Activated T-helper 1 cell treated with anti-CD3 and anti-CD28 coated beads, Interleukin-12 subunit alpha, Interleukin-12 subunit beta, Interleukin-2, Interleukin-4 antibody, amounts not matched to agents 30 ng/mL and 10 ng/mL and 1 ng/mL, durations not matched to agents 14 hours and 24 hours and 36 hours (primary cell): ENCODE results near the gene CDC6. TPM values are rescaled to one million over a fixed set of nuclear protein-coding genes. Genes with fewer than 3 reads are reported as not detected.

Experiments used
- DNase-seq: peaks from one replicate; pipeline ENCODE4 v3.0.0; 2021; ENCODE audit warnings: low spot score
- H3K27ac Mint-ChIP-seq: one replicate; pipeline ENCODE4 v1.8.0; 2021; ENCODE audit warnings: mild to moderate bottlenecking, mixed read lengths
- H3K27me3 Mint-ChIP-seq: one replicate; pipeline ENCODE4 v1.8.0; 2022; ENCODE audit warnings: mild to moderate bottlenecking, moderate library complexity, mixed read lengths; ENCODE audit not compliant: insufficient read depth
- H3K36me3 Mint-ChIP-seq: one replicate; pipeline ENCODE4 v1.8.0; 2021; ENCODE audit warnings: low read depth, mixed read lengths
- H3K4me1 Mint-ChIP-seq: one replicate; pipeline ENCODE4 v1.8.0; 2021; ENCODE audit warnings: low read depth, mixed read lengths
- H3K4me3 Mint-ChIP-seq: one replicate; pipeline ENCODE4 v1.8.0; 2021; ENCODE audit warnings: mild to moderate bottlenecking, moderate library complexity, mixed read lengths
- H3K9me3 Mint-ChIP-seq: one replicate; pipeline ENCODE4 v1.8.0; 2021; ENCODE audit warnings: mixed read lengths
- intact Hi-C: fragments of 100-400 bp; cut with micrococcal nuclease; formaldehyde crosslinking; loops from one replicate; pipeline ENCODE4 v1.15.1; 2024
- total RNA-seq: library from RNA; stranded (reverse); gene quantifications from 2 replicates; pipeline ENCODE4 v1.2.3, GENCODE V29; 2022

Gene CDC6
- total RNA-seq, 1 donor from 2014 or later: 135 TPM

DNA sequence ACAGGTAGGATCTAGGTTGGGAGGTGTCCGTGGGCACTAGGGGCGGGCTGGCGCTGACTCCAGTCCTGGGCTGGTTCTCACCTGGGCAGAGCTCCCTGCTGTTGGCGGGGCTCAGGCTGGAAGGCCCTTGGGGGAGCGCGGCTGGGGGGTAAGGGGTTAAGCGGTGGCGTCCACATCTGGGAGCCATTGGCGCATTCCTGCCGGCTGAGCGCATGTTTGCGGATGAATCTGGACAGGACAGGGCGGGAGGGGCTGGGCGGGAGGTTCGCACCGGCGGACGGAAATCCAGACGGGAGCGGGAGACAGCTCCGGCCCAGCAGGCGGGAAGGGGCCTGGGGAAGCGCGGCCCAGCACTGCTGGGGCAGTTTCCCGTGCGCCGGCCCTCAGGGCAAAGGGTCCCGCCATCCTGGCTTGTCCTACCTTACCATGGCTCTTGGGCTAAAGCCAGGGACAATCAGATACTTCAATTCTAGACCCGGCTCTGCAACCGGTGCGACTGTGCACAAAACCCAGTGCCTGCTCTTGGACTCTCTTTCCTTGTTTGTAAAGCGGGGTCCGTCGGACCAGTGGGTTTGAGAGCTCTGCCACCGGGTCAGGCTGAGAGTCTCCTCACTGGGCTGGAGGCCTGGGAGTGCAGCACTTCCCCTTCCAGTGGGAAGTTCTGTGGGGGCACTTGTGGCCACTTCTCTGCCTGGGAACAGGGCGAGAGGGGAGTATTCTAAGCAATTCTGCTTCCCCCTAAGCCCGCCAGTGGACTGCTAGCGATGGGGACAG lies 29.1 kb downstream of the CDC6 start:
- H3K4me3 Mint-ChIP-seq: no peak overlapping the region
- no peak for DNase-seq
- H3K27ac Mint-ChIP-seq: peak overlapping the region; percentile 88
- H3K27me3 Mint-ChIP-seq: peaks cover 3% of the 10 kb centered on the region
- peaks cover 77% of the 10 kb centered on the region for H3K4me1 Mint-ChIP-seq
- intact Hi-C loops: loop anchor here (5.0 kb wide), 2 partner anchors 41 to 111 kb away; no protein-coding TSS in a partner anchor
- H3K9me3 Mint-ChIP-seq: no peaks in the 10 kb centered on the region
- H3K36me3 Mint-ChIP-seq: no peaks in the 10 kb centered on the region

DNA sequence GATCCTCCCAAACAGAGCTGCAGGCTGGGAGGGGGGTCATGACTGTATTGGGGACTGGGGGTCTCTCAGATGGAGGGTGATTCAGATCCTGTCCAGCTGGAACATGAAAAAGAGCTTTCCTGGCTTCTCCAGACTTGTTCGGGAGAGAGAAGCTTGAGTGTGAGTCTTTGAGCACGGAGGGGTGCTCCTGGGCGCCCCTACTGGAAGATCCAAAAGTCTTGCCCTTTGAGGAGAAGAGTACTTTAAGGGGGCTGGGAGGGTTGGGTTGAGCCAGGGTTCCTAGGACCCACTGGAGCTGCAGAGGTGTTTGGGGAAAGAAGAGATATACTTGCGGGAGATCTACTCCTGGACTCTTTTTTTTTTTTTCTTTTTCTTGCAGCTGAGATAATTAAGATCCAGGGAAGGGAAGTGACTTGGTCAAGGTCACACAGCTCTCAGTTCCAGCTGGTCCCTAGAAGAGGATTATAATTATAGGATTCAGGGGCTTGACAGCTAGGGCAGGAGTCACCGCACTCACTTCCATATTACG lies 29.7 kb downstream of the CDC6 start:
- H3K4me1 Mint-ChIP-seq: peaks cover 84% of the 10 kb centered on the region
- peak; percentile 22 for DNase-seq

DNA sequence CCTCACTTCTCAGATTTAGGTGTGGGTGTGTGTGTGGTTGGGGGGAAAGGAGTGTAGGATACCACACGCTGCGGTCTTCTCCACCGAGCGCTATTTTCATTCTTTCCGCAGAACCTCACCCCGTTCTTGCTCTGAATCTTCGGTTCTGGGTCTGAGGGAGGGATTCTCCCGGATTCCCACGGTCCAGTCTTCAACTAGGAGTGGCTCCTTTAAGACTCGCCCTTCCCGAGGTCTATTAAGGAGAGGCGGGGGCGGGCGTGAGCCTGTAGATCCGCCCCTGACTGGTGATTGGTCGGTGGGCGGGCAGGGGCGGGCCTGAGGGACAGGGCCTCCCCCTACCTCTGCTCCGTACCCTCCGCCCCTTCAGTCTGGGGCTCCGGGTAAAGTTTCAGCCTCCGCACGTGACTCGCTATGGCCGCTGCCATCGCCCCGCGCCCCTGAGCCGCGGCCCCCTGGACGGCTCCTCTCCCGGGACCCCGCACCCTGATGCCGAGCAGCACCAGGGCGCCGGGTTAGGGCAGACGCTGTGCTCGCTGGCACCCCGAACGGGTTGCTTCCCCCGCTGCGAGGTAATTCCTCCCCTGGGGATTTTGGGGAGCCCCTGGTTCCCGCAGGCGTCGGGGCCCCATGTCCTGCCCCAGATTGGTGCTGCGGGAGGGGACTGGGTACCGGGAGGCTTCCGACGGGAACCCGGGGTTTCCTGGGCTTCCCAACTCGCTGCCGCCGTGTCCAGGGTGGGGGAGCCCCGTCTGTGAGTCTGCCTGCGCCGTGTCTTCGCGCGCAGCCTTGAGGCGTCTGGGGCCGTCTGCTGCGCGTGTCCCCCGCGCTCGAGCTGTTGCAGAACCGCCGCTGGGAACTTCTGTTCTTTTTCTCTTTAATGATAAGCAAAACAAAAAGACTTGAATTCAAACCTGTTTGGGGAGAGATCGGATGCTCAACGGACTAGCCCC lies 30.5 kb downstream of the CDC6 start:
- intact Hi-C loops: loop anchor here (1.0 to 5.0 kb wide), 6 partner anchors 8 to 195 kb away; partner anchors contain the start of gene CDC6
- no peaks in the 10 kb centered on the region for H3K9me3 Mint-ChIP-seq
- peaks cover 91% of the 10 kb centered on the region for H3K4me1 Mint-ChIP-seq
- H3K27me3 Mint-ChIP-seq: peaks cover 3% of the 10 kb centered on the region
- H3K27ac Mint-ChIP-seq: peak overlapping the region; percentile 92
- H3K4me3 Mint-ChIP-seq: peak overlapping the region; percentile 95
- no peaks in the 10 kb centered on the region for H3K36me3 Mint-ChIP-seq
- DNase-seq: peak; percentile 87

More for the DNA sequence above, 29.7 kb downstream of the CDC6 start:
- Mint-ChIP-seq H3K27ac (peak overlapping the region; percentile 88), H3K4me3 (peak overlapping the region; percentile 95), H3K27me3 (peaks cover 3% of the 10 kb centered on the region), H3K36me3 (no peaks in the 10 kb centered on the region), H3K9me3 (no peaks in the 10 kb centered on the region)
- intact Hi-C loops: loop anchor here (5.0 kb wide), 2 partner anchors 40 to 110 kb away; no protein-coding TSS in a partner anchor

DNA sequence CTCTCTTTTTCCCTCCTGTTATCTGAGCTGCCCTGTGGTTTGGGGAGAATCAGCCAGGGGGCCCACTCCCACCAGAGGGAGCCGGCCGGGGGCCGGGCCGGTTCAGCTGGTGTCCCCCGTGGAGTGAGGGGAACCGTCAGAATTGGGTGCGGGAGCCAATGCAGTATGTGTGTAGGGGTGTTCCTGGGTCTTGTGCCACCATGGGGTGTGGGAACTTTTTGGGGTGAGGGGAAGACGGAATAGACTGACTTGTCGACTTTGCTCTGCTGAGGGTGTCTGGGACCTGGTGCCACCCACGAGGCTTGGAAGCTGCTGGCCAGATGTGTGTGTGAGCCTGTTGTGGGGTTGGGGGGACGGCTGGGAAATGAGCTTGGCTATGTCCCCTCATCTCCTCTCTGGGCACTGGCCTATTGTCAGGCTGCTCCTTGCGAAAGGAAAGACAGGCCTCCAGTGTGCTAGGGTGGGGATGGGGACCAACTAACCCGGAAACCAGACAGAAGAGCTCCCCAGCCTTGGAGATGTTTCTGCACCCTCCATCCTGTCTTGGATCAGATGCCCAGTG lies 31.2 kb downstream of the CDC6 start:
- H3K4me1 Mint-ChIP-seq: peaks cover 93% of the 10 kb centered on the region
- H3K27ac Mint-ChIP-seq: peak overlapping the region; percentile 92
- H3K27me3 Mint-ChIP-seq: peaks cover 3% of the 10 kb centered on the region
- no peak for DNase-seq
- intact Hi-C loops: loop anchor here (1.0 to 5.0 kb wide), 6 partner anchors 7 to 196 kb away; partner anchors contain the start of gene CDC6
- no peaks in the 10 kb centered on the region for H3K36me3 Mint-ChIP-seq
- H3K4me3 Mint-ChIP-seq: peak overlapping the region; percentile 95
- no peaks in the 10 kb centered on the region for H3K9me3 Mint-ChIP-seq

DNA sequence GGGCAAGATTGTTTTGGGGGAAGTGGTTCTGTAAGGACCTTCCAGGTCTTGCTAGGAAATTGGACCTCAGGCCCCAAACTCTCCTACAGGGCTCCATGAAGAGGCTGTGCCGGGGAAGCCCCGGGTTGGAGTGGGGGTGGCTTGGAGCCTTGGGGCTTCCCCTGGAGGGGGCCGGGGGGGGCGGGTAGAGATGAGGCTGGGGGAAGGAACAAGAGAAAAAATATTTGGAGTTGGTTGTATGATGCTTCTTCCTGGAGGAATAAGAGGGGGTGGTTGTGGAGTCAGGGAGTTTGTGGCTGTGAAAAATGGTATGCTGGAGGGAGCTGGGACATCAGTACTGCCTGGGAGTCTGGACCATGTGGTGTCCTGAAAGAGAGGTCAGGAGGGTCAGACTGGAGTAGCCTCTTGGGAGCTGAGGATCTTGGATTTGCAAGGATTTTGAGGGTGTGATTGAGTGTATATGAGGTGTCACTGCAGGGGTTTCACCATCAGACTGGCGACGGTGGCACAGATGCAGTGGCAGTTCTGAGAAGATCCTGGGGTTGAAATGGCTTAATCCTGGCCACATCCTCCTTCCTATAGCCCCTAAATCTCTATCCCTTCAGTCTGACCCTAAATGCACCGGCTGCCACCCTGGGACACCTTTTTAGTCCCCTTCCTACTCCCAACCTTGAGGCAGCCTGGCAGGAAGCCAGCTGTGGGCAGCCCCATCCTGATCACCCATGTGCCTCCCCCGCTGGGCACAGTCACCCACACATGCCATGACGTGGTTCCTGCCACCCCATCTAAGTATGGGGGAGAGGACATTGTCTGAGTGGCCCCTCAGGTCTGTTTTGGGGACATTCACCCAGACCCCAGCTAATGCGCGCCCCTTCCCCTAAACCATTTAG lies 32.2 kb downstream of the CDC6 start:
- peak; percentile 24 for DNase-seq
- Mint-ChIP-seq H3K36me3 (no peaks in the 10 kb centered on the region), H3K27me3 (peaks cover 3% of the 10 kb centered on the region), H3K4me1 (peaks cover 91% of the 10 kb centered on the region), H3K9me3 (no peaks in the 10 kb centered on the region), H3K27ac (peak overlapping the region; percentile 80), H3K4me3 (peak overlapping the region; percentile 95)
- intact Hi-C loops: loop anchor here (5.0 to 10.0 kb wide), 4 partner anchors 37 to 1345 kb away; no protein-coding TSS in a partner anchor

DNA sequence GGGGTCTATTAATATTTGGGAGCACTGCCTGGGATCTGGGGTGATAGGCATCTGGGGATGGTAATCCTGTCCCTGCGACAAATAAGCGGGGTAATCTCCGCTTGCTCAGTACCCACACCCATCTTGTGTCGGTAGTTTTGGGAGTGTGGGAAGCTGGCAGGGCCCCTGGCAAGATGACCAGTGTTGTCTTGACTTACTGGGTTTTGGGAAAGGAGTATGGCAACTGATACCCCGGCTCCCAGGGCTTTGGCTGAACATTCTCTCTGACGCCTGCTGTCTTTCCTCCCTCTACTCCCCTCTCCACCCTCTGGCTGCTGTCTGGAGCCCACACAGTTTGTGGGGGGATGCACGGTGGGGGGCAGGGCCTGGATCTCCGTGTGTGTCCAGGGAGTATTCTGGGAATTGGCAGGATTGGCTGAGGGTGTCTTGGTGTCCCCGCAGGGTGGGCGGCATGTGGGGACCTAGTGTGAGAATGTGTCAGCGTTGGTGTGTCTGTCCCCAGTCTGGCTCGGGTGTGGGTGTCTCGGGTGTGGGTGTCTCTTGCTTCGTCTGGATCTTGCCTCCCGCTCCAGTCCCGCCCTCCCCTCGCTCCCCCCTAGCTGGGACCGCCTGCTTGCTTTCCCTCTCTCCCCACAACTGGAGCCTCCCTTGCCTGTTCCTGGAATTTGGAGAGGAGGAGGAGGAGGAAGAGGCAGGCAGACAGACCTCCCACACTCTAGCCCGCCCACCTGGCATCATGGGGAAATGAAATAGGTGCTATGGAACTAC lies 33.3 kb downstream of the CDC6 start:
- Mint-ChIP-seq H3K27me3 (peaks cover 3% of the 10 kb centered on the region), H3K9me3 (no peaks in the 10 kb centered on the region), H3K4me3 (peak overlapping the region; percentile 95), H3K27ac (peak overlapping the region; percentile 80), H3K4me1 (peaks cover 90% of the 10 kb centered on the region), H3K36me3 (no peaks in the 10 kb centered on the region)
- no peak for DNase-seq
- intact Hi-C loops: loop anchor here (5.0 to 10.0 kb wide), 2 partner anchors 549 to 1344 kb away; no protein-coding TSS in a partner anchor

DNA sequence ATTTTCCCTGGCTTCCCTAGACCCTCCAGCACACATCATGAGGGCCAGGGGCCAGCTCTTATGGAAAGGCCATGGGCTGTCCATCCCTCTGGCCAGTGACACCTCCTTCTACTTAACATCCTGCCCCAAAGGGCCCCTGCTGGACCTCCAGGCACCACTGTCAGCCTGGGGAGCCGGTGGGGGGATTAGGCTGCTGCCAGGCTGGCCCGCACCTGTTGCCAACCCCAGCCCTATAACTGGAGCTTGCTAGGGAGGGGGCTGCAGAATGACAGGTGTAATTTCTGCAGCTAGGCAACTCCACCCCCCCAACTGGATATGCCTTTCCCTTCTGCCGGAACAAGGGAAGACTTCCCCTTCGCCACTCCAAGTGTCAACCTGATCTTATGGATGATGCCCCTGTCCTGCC lies 33.8 kb downstream of the CDC6 start:
- H3K4me1 Mint-ChIP-seq: peaks cover 90% of the 10 kb centered on the region
- DNase-seq: no peak

DNA sequence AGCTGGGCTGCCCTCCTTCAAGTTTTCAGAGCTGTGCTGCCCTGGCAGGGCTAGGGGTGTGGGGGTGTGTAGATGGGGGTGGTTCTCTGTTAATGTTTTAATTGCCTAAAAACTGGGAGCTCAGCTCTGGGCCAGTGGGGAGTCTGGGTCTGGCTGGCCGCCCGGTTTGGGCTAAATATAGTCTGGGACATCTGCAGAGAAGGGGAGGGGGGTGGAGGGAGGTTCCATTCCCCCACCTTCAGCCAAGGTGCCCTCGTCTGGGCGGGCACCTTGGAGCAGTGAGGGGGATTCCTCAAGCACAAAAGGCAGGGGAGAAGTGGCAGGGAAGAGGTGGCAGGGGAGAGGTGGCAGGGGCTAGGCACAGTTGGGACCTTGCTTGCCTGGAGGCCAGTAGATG lies 34.3 kb downstream of the CDC6 start:
- peak overlapping the region; percentile 95 for H3K4me3 Mint-ChIP-seq
- intact Hi-C loops: loop anchor here (1.0 to 10.0 kb wide), 8 partner anchors 19 to 1343 kb away; partner anchors contain the start of gene CDC6
- no peak for DNase-seq
- peaks cover 3% of the 10 kb centered on the region for H3K27me3 Mint-ChIP-seq
- H3K27ac Mint-ChIP-seq: peak overlapping the region; percentile 98
- no peaks in the 10 kb centered on the region for H3K36me3 Mint-ChIP-seq
- peaks cover 94% of the 10 kb centered on the region for H3K4me1 Mint-ChIP-seq
- H3K9me3 Mint-ChIP-seq: no peaks in the 10 kb centered on the region

More for the DNA sequence above, 33.8 kb downstream of the CDC6 start:
- no peaks in the 10 kb centered on the region for H3K9me3 Mint-ChIP-seq
- H3K4me3 Mint-ChIP-seq: peak overlapping the region; percentile 95
- peak overlapping the region; percentile 98 for H3K27ac Mint-ChIP-seq
- peaks cover 3% of the 10 kb centered on the region for H3K27me3 Mint-ChIP-seq
- H3K36me3 Mint-ChIP-seq: no peaks in the 10 kb centered on the region
- intact Hi-C loops: loop anchor here (5.0 to 10.0 kb wide), 2 partner anchors 549 to 1343 kb away; no protein-coding TSS in a partner anchor

DNA sequence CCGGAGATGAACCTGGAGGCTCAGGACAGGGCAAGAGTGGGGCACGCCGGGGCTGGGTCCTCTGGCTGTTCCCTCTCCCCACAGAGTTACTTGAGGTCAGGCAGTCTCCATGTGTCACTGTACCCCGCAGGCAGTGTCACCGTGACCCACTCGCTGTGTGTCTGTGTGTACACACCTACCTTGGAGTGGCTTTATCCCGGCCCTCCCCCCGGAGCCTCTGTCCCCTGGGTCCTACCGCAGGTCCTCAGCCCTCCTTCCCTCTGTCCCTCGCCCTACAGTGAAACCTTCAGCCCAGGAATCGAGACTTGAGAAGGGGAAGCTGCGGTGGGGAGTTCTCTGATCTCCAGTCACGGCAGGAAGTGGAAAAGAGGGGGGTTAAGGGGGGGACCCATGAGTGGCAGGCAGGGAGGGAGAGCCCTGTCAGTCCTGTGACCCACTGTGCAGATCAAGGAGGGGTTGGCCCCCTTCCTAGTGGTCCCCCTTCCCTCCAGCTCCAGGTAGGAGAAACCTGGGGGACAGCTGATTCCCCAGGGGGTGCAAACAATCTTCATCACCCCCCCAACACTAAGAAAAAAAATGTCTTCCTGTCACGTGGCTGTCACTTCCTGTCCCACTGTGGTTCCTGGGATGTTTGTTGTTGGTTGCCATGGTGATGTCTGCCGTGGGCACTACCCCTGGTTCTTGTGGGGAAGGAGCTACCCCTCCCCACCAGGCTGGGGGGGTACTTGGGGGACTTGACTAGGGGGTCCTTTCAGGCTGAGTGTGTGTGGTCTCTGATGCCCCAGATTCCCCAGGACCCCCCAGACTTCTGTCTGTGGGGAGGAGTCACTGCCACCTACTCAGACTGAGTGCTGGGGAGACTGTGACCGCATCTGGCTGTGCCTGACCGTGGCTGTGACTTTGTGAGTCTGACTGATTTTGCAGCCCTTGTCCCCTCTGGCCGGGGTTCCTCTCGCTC lies 35.0 kb downstream of the CDC6 start:
- peaks cover 2% of the 10 kb centered on the region for H3K36me3 Mint-ChIP-seq
- H3K27me3 Mint-ChIP-seq: no peaks in the 10 kb centered on the region
- DNase-seq: peak; percentile 89
- H3K9me3 Mint-ChIP-seq: no peaks in the 10 kb centered on the region
- peak overlapping the region; percentile 98 for H3K27ac Mint-ChIP-seq
- intact Hi-C loops: loop anchor here (1.0 to 10.0 kb wide), 10 partner anchors 19 to 1342 kb away; partner anchors contain the start of gene CDC6
- peak overlapping the region; percentile 95 for H3K4me3 Mint-ChIP-seq
- peaks cover 94% of the 10 kb centered on the region for H3K4me1 Mint-ChIP-seq
